Stimulated activated CD4-positive, alpha-beta T cell treated with anti-CD3 and anti-CD28 coated beads, Interleukin-2, amount 100 ng/mL, for 24 hours (primary cell): ENCODE data around the gene CD82.

Experiments
- DNase-seq, 2 donors: peaks; one replicate each; pipeline ENCODE4 v3.0.0-alpha.2; 2020

The CD82 gene

DNA sequence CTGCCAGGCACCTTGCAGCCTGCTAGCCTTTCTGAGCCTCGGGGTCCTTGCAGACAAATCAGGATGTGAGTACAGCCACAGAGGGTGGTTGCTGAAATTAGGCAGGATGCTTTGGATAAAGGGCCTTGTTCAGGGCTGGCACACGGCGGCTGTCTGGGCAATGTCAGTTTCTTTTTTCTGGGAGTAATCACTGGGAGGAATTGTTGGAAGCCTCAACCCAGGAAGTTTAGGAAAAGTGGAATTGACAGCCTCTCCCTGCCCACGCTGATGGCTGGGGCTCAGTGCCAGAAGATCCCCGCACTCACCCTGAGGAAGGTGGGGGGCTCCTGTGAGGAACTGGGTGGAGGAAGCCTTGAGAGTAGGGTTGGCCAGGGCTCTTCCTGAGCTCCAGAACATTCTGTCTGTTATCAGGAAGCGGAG, 37.4 kb downstream of the CD82 start:
- no peak for DNase-seq

- DNase-seq: no peak
Observed at GRCh38 chr11:44604171-44604581, 38.7 kb downstream of the CD82 start.

DNA sequence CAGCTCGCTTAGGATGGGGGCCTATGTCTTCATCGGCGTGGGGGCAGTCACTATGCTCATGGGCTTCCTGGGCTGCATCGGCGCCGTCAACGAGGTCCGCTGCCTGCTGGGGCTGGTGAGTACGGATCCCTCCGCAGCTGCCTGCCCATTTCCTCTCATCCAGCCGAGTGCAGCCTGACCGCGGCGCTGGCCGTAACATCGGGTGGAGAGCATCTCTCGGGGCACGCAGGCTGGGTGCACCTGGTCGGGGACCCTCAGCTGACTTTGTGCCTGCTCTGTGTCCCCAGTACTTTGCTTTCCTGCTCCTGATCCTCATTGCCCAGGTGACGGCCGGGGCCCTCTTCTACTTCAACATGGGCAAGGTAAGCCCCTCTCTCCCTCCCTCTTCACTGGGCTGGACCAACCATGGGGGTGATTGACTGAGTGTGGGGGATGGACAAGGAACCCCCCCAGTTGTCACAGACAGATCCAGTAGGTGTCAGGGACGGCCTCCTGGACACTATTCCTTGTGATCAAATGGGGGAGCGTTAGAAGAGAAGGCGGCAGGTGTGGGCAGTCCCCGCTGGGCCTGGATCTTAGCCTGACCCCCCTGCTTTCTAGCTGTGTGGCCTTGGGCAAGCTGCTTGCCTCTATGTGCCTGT, 39.7 kb downstream of the CD82 start:
- no peak for DNase-seq

DNA sequence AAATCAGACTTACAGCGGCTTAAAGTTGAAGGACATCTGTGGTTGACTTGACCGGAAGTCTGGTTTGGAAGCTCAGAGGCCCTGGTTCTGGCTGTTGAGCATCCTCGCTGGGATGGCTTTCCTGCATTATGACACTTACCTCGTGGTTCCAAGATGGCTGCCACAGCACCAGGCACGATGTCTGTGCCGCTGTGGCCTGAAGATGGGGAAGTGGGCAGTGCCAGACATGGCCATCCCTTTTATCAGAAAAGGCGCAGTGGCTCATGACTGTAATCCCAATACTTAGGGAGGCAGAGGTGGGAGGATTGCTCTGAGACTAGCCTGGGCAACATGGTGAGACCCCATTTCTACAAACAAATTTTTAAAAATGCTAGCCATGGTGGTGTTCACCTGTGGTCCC, 40.5 kb downstream of the CD82 start:
- DNase-seq: no peak

GRCh38 chr11:44606472-44606871, 41.0 kb downstream of the CD82 start:
- DNase-seq: no peak

GRCh38 chr11:44607319-44607962, 42.0 kb downstream of the CD82 start:
- no peak for DNase-seq

DNA sequence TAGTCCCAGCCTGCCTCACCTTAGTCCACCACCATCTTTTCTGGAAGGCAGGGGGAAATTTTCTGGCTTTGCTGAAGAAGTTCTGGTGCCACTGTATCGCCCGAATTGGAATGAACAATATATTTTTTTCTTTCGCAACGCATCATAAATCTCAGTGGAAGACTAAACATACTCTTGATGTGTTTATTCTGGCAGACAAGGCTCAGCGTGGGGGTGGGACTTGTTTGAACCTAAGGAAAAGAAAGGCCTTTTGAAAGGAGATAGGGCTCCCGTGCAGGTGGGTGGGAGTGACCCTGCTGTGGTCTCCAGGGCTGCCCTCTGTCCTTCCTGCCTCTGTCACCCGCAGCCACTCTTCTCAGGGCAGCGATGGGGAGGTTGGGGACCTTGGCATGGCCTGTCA, 42.5 kb downstream of the CD82 start:
- DNase-seq: no peak

DNA sequence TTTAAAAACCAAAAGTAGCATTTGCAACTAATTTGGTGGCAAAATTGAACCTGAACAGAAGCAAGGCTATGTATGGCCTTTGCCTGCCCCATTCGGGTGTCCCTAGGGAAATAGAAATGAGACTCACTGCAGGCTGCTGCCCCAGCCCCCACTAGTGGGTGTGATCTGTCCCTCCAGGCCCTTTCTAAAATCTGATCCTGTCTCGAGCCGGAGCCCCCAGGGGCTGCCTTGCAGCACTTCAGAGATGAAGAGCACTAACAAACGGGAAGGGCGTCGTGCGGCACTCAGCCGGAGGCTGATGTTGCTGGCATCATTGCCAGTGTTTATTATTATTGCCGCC, 43.2 kb downstream of the CD82 start:
- no peak for DNase-seq

- DNase-seq: no peak
Observed at GRCh38 chr11:44608991-44609782, 43.7 kb downstream of the CD82 start.

GRCh38 chr11:44609783-44610155, 44.3 kb downstream of the CD82 start:
- no peak for DNase-seq

DNA sequence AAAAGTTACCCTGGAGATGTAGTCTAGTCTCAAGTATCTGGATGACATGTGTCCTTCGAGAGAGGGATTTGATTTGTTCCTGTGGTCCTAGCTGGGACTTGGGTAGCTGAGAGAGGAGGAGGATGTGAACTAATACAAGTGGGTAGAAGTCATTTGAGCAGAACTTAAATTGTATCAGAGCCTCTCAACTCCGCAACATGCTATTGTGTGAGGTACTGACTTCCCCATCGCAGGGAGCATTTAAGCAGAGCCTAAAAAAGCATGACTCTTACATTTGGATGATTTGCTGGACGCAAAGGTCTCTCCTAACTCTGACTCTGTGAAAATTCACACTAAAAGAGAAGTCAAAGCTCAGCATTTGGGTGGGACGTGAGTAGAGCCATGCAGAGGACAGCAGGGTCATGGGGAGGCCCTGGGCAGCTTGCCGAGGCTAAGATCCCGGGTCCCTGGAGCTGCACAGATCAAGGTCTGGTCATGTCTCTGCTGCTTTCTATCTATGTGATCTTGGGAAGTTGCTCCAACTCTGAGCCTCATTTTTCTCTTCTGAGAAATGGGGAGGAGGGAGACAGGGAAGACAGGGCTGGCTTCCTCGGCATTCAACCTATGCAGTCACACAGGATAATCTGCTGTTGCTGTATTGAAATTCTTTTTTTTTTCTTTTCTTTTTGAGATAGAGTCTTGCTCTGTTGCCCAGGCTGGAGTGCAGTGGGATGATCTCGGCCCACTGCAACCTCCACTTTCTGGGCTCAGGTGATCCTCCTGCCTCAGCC, 44.9 kb downstream of the CD82 start:
- no peak for DNase-seq

- DNase-seq: no peak
Observed at GRCh38 chr11:44611088-44611487, 45.6 kb downstream of the CD82 start.

GRCh38 chr11:44611687-44612434, 46.4 kb downstream of the CD82 start:
- peak; percentile 63 to 64 for DNase-seq

- no peak for DNase-seq
Observed at GRCh38 chr11:44613153-44613552, 47.7 kb downstream of the CD82 start.

- no peak for DNase-seq
Observed at GRCh38 chr11:44614281-44614775, 48.9 kb downstream of the CD82 start.

- DNase-seq: no peak
Observed at GRCh38 chr11:44615041-44615755, 49.7 kb downstream of the CD82 start.

DNA sequence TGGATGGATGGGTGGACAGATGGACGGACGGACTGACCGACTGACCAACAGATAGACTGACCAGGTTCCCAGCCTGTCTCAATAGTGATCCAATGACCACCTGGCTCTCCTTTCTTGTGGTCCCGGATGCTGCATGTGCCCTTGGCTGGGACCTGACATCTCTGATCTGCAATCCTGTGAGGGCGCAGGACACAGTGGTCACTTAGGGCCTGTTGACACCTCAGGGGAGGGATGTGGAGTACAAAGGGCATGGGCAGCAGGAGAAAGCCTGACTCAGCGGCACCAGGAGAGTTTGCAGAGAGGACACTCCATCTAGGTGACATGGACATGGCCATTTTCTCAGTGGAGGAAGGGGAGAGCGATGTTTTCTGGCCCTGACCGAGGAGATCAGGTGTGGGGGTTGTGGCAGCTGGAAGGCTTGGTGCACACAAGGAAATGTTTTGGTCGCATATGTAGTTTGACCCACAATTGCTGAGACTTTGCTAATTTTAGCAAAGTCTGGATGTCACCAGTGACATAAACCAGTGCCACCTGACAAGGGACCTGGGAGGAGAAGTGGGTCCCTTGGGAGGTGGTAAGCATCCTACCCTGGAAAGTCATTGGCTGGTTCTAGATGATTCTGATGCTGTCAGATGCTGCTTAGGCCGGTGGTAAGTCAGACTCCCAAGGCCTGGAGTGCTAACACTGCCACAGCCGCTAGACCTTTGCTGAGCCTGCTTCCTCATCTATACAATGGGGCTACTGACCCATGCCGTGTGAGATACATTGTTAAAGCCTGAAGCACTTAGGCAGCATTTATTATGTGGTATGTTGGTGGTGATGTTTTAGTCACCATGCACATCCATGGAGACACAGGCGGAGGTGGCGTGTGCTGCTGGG, 50.7 kb downstream of the CD82 start:
- no peak for DNase-seq

DNA sequence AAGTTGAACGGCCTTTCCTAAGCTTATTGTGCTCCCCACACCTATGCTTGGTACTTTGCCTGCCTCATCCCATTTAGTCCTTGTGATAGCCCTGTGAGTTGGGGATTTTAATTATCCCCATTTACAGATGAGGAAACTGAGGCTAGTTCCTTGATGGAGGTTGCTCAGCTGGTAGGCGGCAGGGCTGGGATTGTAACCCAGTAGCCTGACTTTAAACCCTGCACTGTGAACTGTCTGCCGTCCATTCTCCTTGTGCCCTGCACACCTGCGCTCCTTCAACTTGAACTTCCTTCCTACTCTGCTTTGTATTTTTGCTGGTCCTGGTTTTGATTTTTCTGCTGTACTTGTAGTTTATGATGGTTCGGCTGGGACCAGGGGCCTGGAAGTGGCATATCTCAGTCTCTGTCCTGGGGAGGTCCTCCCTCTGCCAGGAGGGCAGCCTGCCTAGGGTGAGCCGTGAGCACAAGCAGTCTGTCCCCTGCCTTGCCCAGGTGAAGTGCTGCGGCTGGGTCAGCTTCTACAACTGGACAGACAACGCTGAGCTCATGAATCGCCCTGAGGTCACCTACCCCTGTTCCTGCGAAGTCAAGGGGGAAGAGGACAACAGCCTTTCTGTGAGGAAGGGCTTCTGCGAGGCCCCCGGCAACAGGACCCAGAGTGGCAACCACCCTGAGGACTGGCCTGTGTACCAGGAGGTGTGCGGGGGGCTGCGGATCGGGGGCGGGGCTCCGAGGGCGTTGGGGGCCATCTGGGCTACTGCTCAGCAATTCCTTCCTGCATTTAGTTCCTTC, 52.4 kb downstream of the CD82 start:
- DNase-seq: no peak

DNA sequence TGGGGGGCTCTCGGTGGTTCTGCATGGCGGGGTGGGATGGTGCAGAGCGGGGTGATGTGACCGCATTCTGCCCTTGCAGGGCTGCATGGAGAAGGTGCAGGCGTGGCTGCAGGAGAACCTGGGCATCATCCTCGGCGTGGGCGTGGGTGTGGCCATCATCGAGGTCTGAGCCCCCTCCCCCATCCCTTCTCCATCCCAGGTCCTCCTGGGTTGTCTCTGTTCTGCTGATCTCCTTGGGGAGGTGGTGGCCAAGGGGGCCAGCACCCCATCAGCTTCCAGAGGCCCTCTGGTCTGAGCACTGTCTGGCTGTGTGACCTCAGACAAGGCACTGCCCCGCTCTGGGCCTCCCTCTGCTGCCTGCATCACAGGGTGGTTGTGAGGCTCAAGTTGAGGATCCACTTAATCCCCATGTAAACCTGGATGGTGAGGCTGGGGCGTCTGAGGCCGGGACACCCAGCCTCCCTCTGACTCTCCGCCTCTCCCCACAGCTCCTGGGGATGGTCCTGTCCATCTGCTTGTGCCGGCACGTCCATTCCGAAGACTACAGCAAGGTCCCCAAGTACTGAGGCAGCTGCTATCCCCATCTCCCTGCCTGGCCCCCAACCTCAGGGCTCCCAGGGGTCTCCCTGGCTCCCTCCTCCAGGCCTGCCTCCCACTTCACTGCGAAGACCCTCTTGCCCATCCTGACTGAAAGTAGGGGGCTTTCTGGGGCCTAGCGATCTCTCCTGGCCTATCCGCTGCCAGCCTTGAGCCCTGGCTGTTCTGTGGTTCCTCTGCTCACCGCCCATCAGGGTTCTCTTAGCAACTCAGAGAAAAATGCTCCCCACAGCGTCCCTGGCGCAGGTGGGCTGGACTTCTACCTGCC, 53.3 kb downstream of the CD82 start:
- no peak for DNase-seq
